ENCODE measurements around the gene NIPBL. TPM values are rescaled to one million over a fixed set of nuclear protein-coding genes. Genes with fewer than 3 reads are reported as not detected.
"Not testable (repeated sequence)": the region's sequence is repeated elsewhere in the genome, so short reads cannot be mapped to it uniquely, and the experiment has no call there.

Gene NIPBL
- total and polyA plus RNA-seq, 2 of the 8 experiments (the other 6 are each of a cell fraction or from before 2014, with no cell fraction given), result 21.1 to 53.5 TPM

- H2BK20ac ChIP-seq (ENCODE audit: low read length); H3K9ac ChIP-seq (replicated peaks in 1 of 4; ENCODE audit: extremely low read depth in 1 of 4, low read depth in 3 of 4, low read length in 3 of 4); H3K4me2 ChIP-seq (ENCODE audit: insufficient read depth in 1 of 2, low read depth in 2 of 2, low read length in 2 of 2); H2BK120ac ChIP-seq (replicated peaks; ENCODE audit: low read depth, low read length); H2BK15ac ChIP-seq (ENCODE audit: low read length); FAIRE-seq; H3K23me2 ChIP-seq (ENCODE audit: low read depth, low read length); H3K79me1 ChIP-seq (ENCODE audit: low read depth, low read length); H4K91ac ChIP-seq (replicated peaks; ENCODE audit: insufficient read length, low read length); H3K9me3 ChIP-seq (ENCODE audit: insufficient read depth in 2 of 2, low read depth in 1 of 2, low read length in 1 of 2); CTCF ChIA-PET (ENCODE audit: partially characterized antibody); H3K4me3 ChIP-seq (ENCODE audit: extremely low read depth in 1 of 4, insufficient read depth in 2 of 4, low read depth in 3 of 4, low read length in 4 of 4); DNase-seq (ENCODE audit: low read depth in 1 of 2, low spot score in 2 of 2); H4K5ac ChIP-seq (ENCODE audit: insufficient read length, low read depth, low read length); H2BK5ac ChIP-seq (ENCODE audit: low read depth, low read length); H2AFZ ChIP-seq (ENCODE audit: low read length); H3K23ac ChIP-seq (ENCODE audit: insufficient read length); H3K27me3 ChIP-seq (replicated peaks in 1 of 4; ENCODE audit: control insufficient read depth in 3 of 4, extremely low read depth in 1 of 4, insufficient read depth in 3 of 4, low read length in 3 of 4); H3K4ac ChIP-seq (replicated peaks; ENCODE audit: insufficient read length, low read depth, low read length); H4K20me1 ChIP-seq (replicated peaks in 1 of 2; ENCODE audit: control insufficient read depth in 1 of 2, insufficient read depth in 2 of 2, low read length in 2 of 2); H3K4me1 ChIP-seq (replicated peaks in 1 of 4; ENCODE audit: control insufficient read depth in 3 of 4, insufficient read depth in 4 of 4, low read length in 3 of 4); H3K79me2 ChIP-seq (ENCODE audit: control insufficient read depth in 1 of 2, insufficient read depth in 2 of 2, low read length in 2 of 2); H2AK5ac ChIP-seq (ENCODE audit: low read depth, low read length); H3K56ac ChIP-seq (replicated peaks; ENCODE audit: insufficient read length, low read depth, low read length); H3K18ac ChIP-seq (ENCODE audit: extremely low read depth, low read length); POLR2A ChIA-PET (ENCODE audit: partially characterized antibody); H4K8ac ChIP-seq (ENCODE audit: extremely low read depth, insufficient read depth, low read length); H3K14ac ChIP-seq (ENCODE audit: insufficient read length); H3K27ac ChIP-seq (ENCODE audit: low read depth, low read length); H2BK12ac ChIP-seq (ENCODE audit: low read depth, low read length): not testable (repeated sequence)
- 96% methylated on average over 6 of the region's 34 CpGs; no CpG with 5 or more reads in 1 of the 2 experiments for WGBS, 2 experiments (ENCODE audit: extremely low coverage in 1 of 2, insufficient coverage in 1 of 2, insufficient read length in 1 of 2, insufficient replicate concordance in 2 of 2, low coverage in 1 of 2, low lambda C conversion rate in 2 of 2, missing lambda C conversion rate in 1 of 2)
- peaks cover 5 to 57% (median 22%) of the 10 kb centered on the region in 4 experiments for H3K36me3 ChIP-seq (ENCODE audit: control insufficient read depth in 2 of 4, insufficient read depth in 4 of 4, low read length in 3 of 4)
Observed at GRCh38 chr5:37013181-37013580, 136.6 kb downstream of the NIPBL start.

All from H1 (cell line).